ENCODE results near the gene CCR5AS.

Gene CCR5AS

GRCh38 chr3:46365041-46365440 is 41.8 kb downstream of the CCR5AS start:
- 100% methylated on average over 1 of the region's 4 CpGs; no CpG with 5 or more reads in 1 of the 2 experiments for WGBS, 2 experiments (ENCODE audit: insufficient coverage in 2 of 2)
- H3K4me3 ChIP-seq (ENCODE audit: extremely low read depth, insufficient read depth, low read length, poor library complexity, severe bottlenecking): no peak overlapping the region
- no peak overlapping the region for H3K27ac ChIP-seq (ENCODE audit: low read depth, low read length, severe bottlenecking)
- H3K9me3 ChIP-seq (ENCODE audit: control insufficient read depth, low read length): no peaks in the 10 kb centered on the region
- H3K36me3 ChIP-seq (ENCODE audit: control insufficient read depth, insufficient read depth, low read length): no peaks in the 10 kb centered on the region
- H3K4me1 ChIP-seq (ENCODE audit: control insufficient read depth, insufficient read depth, low read length, poor library complexity, severe bottlenecking): no peaks in the 10 kb centered on the region

DNA sequence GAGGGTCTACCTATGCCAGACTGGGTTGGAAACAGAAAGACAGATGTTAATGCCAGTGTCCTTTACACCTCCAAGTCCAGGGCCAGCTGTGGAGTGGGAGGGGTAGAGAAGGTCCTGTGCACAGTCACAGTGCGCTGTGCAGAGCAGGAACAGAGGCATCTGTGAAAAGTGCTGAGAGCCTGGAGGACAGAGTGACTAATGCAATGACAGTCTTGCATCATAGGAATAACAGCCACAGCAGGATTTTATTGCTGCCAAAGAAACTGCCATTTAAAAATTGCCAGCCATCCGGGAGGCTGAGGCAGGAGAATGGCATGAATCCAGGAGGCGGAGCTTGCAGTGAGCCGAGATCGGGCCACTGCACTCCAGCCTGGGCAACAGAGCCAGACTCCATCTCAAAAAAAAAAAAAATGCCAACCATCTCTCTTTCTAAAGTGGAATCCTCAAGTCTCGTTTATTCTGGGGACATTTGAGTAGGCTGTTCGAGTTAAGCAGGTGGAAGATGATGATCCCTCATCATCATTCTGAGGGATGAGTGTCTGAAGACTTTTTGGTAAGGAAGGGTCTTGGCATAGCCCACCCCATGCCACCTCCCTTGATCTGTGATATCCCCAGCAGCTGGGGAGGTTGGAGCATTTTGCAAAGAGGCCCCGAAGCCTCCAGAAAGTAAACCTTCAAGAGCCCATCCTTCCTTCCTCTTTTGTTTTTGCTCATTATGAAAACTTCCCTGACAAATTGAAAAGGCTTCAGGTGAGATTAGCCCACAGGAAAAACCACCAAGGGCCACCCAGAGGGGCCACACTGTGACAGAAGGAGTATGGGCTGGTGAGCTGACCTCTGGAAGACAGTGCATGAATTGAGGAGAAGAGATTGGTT is 45.2 kb downstream of the CCR5AS start:
- WGBS, 2 experiments (ENCODE audit: insufficient coverage in 2 of 2): 93 to 95% methylated on average over 5 to 6 of the region's 8 CpGs
- H3K9me3 ChIP-seq (ENCODE audit: control insufficient read depth, low read length): no peaks in the 10 kb centered on the region
- H3K36me3 ChIP-seq (ENCODE audit: control insufficient read depth, insufficient read depth, low read length): no peaks in the 10 kb centered on the region
- no peaks in the 10 kb centered on the region for H3K4me1 ChIP-seq (ENCODE audit: control insufficient read depth, insufficient read depth, low read length, poor library complexity, severe bottlenecking)
- no peak overlapping the region for H3K27ac ChIP-seq (ENCODE audit: low read depth, low read length, severe bottlenecking)
- no peak overlapping the region for H3K4me3 ChIP-seq (ENCODE audit: extremely low read depth, insufficient read depth, low read length, poor library complexity, severe bottlenecking)

GRCh38 chr3:46360907-46361306 is 46.0 kb downstream of the CCR5AS start:
- Histone ChIP-seq H3K4me3 (ENCODE audit: extremely low read depth, insufficient read depth, low read length, poor library complexity, severe bottlenecking) (no peak overlapping the region), H3K9me3 (ENCODE audit: control insufficient read depth, low read length) (no peaks in the 10 kb centered on the region), H3K4me1 (ENCODE audit: control insufficient read depth, insufficient read depth, low read length, poor library complexity, severe bottlenecking) (no peaks in the 10 kb centered on the region), H3K36me3 (ENCODE audit: control insufficient read depth, insufficient read depth, low read length) (no peaks in the 10 kb centered on the region), H3K27ac (ENCODE audit: low read depth, low read length, severe bottlenecking) (no peak overlapping the region)
- 61 to 79% methylated on average over 3 to 6 of the region's 6 CpGs for WGBS, 2 experiments (ENCODE audit: insufficient coverage in 2 of 2)

DNA sequence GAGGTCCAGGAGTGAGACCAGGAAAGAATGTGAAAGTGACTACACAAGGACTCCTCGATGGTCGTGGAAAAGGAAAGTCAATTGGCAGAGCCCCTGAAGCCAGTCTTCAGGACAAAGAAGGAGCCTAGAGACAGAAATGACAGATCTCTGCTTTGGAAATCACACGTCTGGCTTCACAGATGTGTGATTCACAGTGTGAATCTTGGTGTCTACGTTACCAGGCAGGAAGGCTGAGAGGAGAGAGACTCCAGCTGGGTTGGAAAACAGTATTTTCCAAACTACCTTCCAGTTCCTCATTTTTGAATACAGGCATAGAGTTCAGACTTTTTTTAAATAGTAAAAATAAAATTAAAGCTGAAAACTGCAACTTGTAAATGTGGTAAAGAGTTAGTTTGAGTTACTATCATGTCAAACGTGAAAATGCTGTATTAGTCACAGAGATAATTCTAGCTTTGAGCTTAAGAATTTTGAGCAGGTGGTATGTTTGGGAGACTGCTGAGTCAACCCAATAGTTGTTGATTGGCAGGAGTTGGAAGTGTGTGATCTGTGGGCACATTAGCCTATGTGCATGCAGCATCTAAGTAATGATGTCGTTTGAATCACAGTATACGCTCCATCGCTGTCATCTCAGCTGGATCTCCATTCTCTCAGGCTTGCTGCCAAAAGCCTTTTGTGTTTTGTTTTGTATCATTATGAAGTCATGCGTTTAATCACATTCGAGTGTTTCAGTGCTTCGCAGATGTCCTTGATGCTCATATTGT is 47.0 kb downstream of the CCR5AS start:
- no peaks in the 10 kb centered on the region for H3K4me1 ChIP-seq (ENCODE audit: control insufficient read depth, insufficient read depth, low read length, poor library complexity, severe bottlenecking)
- H3K27ac ChIP-seq (ENCODE audit: low read depth, low read length, severe bottlenecking): no peak overlapping the region
- no peaks in the 10 kb centered on the region for H3K36me3 ChIP-seq (ENCODE audit: control insufficient read depth, insufficient read depth, low read length)
- H3K9me3 ChIP-seq (ENCODE audit: control insufficient read depth, low read length): no peaks in the 10 kb centered on the region
- 82 to 86% methylated on average over 9 to 10 of the region's 11 CpGs for WGBS, 2 experiments (ENCODE audit: insufficient coverage in 2 of 2)
- H3K4me3 ChIP-seq (ENCODE audit: extremely low read depth, insufficient read depth, low read length, poor library complexity, severe bottlenecking): no peak overlapping the region

DNA sequence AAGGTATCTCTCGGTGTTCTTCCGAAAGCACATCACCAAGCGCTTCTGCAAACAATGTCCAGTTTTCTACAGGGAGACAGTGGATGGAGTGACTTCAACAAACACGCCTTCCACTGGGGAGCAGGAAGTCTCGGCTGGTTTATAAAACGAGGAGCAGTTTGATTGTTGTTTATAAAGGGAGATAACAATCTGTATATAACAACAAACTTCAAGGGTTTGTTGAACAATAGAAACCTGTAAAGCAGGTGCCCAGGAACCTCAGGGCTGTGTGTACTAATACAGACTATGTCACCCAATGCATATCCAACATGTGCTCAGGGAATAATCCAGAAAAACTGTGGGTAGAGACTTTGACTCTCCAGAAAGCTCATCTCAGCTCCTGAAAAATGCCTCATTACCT is 48.4 kb downstream of the CCR5AS start:
- no peak overlapping the region for H3K27ac ChIP-seq (ENCODE audit: low read depth, low read length, severe bottlenecking)
- 96% methylated on average over 3 of the region's 6 CpGs; no CpG with 5 or more reads in 1 of the 2 experiments for WGBS, 2 experiments (ENCODE audit: insufficient coverage in 2 of 2)
- H3K4me1 ChIP-seq (ENCODE audit: control insufficient read depth, insufficient read depth, low read length, poor library complexity, severe bottlenecking): peaks cover 6% of the 10 kb centered on the region
- no peaks in the 10 kb centered on the region for H3K36me3 ChIP-seq (ENCODE audit: control insufficient read depth, insufficient read depth, low read length)
- H3K9me3 ChIP-seq (ENCODE audit: control insufficient read depth, low read length): no peaks in the 10 kb centered on the region
- no peak overlapping the region for H3K4me3 ChIP-seq (ENCODE audit: extremely low read depth, insufficient read depth, low read length, poor library complexity, severe bottlenecking)

- H3K4me3 ChIP-seq (ENCODE audit: extremely low read depth, insufficient read depth, low read length, poor library complexity, severe bottlenecking): no peak overlapping the region
- H3K9me3 ChIP-seq (ENCODE audit: control insufficient read depth, low read length): no peaks in the 10 kb centered on the region
- H3K27ac ChIP-seq (ENCODE audit: low read depth, low read length, severe bottlenecking): no peak overlapping the region
- peaks cover 6% of the 10 kb centered on the region for H3K4me1 ChIP-seq (ENCODE audit: control insufficient read depth, insufficient read depth, low read length, poor library complexity, severe bottlenecking)
- 94 to 100% methylated on average over 3 of the region's 4 CpGs for WGBS, 2 experiments (ENCODE audit: insufficient coverage in 2 of 2)
- H3K36me3 ChIP-seq (ENCODE audit: control insufficient read depth, insufficient read depth, low read length): no peaks in the 10 kb centered on the region
These were observed 50.0 kb downstream of the CCR5AS start for GRCh38 chr3:46356909-46357308.

DNA sequence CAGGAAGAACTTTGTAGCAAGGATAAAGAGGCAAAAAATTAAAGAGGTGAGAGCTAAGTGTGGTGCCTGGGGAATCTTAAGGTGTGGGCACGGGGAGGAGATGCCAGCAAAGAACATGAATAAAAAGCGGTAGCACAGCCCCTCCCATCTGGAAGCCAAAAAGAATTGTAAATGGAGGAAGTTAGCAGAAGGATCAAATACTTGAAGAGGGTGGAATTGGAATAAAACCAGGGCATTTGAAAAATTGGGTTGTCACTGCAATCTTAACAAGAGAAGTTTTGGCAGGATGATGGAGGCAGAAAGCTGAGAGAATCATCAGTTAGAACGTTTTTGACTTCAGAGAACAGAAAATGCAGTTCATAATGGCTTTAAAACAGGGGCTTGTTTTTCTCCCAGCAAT is 50.6 kb downstream of the CCR5AS start:
- Histone ChIP-seq H3K9me3 (ENCODE audit: control insufficient read depth, low read length) (no peaks in the 10 kb centered on the region), H3K36me3 (ENCODE audit: control insufficient read depth, insufficient read depth, low read length) (no peaks in the 10 kb centered on the region), H3K4me1 (ENCODE audit: control insufficient read depth, insufficient read depth, low read length, poor library complexity, severe bottlenecking) (peaks cover 6% of the 10 kb centered on the region), H3K27ac (ENCODE audit: low read depth, low read length, severe bottlenecking) (no peak overlapping the region), H3K4me3 (ENCODE audit: extremely low read depth, insufficient read depth, low read length, poor library complexity, severe bottlenecking) (no peak overlapping the region)
- WGBS, 2 experiments (ENCODE audit: insufficient coverage in 2 of 2): 89 to 94% methylated on average over 2 to 3 of the region's 3 CpGs

DNA sequence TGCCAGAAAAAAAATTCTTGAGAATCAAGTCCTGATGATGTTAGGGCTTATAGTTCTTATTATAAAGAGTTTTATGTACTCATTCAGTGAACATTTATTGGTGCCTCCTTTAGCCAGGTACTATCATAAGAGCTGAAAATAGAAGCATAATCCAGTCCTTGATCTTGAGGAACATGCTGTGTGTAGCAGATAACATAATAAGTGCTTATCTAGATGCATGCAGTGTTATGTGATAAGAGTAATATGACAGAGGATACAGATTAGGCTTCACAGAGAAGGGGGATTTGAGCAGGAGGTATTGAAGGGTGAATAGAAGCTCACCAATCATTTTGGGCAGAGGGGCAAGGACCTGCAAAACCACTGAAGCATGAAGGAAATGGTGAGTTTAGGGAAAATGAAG is 51.9 kb downstream of the CCR5AS start:
- H3K27ac ChIP-seq (ENCODE audit: low read depth, low read length, severe bottlenecking): no peak overlapping the region
- H3K9me3 ChIP-seq (ENCODE audit: control insufficient read depth, low read length): no peaks in the 10 kb centered on the region
- H3K36me3 ChIP-seq (ENCODE audit: control insufficient read depth, insufficient read depth, low read length): no peaks in the 10 kb centered on the region
- no peak overlapping the region for H3K4me3 ChIP-seq (ENCODE audit: extremely low read depth, insufficient read depth, low read length, poor library complexity, severe bottlenecking)
- peaks cover 6% of the 10 kb centered on the region for H3K4me1 ChIP-seq (ENCODE audit: control insufficient read depth, insufficient read depth, low read length, poor library complexity, severe bottlenecking)

- H3K9me3 ChIP-seq (ENCODE audit: control insufficient read depth, low read length): no peaks in the 10 kb centered on the region
- no peaks in the 10 kb centered on the region for H3K36me3 ChIP-seq (ENCODE audit: control insufficient read depth, insufficient read depth, low read length)
- H3K4me1 ChIP-seq (ENCODE audit: control insufficient read depth, insufficient read depth, low read length, poor library complexity, severe bottlenecking): peaks cover 6% of the 10 kb centered on the region
- no CpG with 5 or more reads among the region's 1 CpG for WGBS, 2 experiments (ENCODE audit: insufficient coverage in 2 of 2)
- H3K4me3 ChIP-seq (ENCODE audit: extremely low read depth, insufficient read depth, low read length, poor library complexity, severe bottlenecking): no peak overlapping the region
- H3K27ac ChIP-seq (ENCODE audit: low read depth, low read length, severe bottlenecking): no peak overlapping the region
These were observed 52.4 kb downstream of the CCR5AS start for GRCh38 chr3:46354478-46354877.

- no peak within 1 kb of the TSS for H3K27ac ChIP-seq (ENCODE audit: low read depth, low read length, severe bottlenecking)
- no peak within 1 kb of the TSS for H3K4me3 ChIP-seq (ENCODE audit: extremely low read depth, insufficient read depth, low read length, poor library complexity, severe bottlenecking)
- H3K36me3 ChIP-seq (ENCODE audit: control insufficient read depth, insufficient read depth, low read length): no peaks in the 10 kb centered on the region
- H3K9me3 ChIP-seq (ENCODE audit: control insufficient read depth, low read length): no peaks in the 10 kb centered on the region
- H3K4me1 ChIP-seq (ENCODE audit: control insufficient read depth, insufficient read depth, low read length, poor library complexity, severe bottlenecking): peaks cover 6% of the 10 kb centered on the region
- WGBS, 2 experiments (ENCODE audit: insufficient coverage in 2 of 2): 94 to 98% methylated on average over 4 to 5 of the region's 7 CpGs
These were observed 53.0 kb downstream of the CCR5AS start, which contains the start of gene CCR2 for GRCh38 chr3:46353647-46354410. Gene CCR2 (plus strand): TSS chr3:46354111. CDS start chr3:46357528, 3,417 bp downstream.
